Fibroblast of villous mesenchyme (primary cell): ENCODE measurements around the gene SLX9. TPM values are rescaled to one million over a fixed set of nuclear protein-coding genes. Genes with fewer than 3 reads are reported as not detected.

ENCODE experiments used
- DNase-seq: peaks from one replicate; pipeline ENCODE4 v3.0.0-alpha.2; 2010; ENCODE audit warnings: low read depth
- H3K4me3 ChIP-seq: 2 replicates; pipeline ENCODE4 v1.5.1; 2011; ENCODE audit warnings: low read depth, mild to moderate bottlenecking, low read length
- CTCF ChIP-seq: IDR thresholded peaks from 2 replicates; pipeline ENCODE4 v1.5.1; 2012; ENCODE audit warnings: low read depth, mild to moderate bottlenecking, low read length; ENCODE audit not compliant: insufficient read depth
- total RNA-seq: library from RNA; depleted of rRNA; stranded (reverse); fragments of >200 nt; gene quantifications from 2 replicates; pipeline ENCODE4 v1.2.3, GENCODE V29; 2012

Gene SLX9
- total RNA-seq, 1 donor: 12.1 TPM

DNA sequence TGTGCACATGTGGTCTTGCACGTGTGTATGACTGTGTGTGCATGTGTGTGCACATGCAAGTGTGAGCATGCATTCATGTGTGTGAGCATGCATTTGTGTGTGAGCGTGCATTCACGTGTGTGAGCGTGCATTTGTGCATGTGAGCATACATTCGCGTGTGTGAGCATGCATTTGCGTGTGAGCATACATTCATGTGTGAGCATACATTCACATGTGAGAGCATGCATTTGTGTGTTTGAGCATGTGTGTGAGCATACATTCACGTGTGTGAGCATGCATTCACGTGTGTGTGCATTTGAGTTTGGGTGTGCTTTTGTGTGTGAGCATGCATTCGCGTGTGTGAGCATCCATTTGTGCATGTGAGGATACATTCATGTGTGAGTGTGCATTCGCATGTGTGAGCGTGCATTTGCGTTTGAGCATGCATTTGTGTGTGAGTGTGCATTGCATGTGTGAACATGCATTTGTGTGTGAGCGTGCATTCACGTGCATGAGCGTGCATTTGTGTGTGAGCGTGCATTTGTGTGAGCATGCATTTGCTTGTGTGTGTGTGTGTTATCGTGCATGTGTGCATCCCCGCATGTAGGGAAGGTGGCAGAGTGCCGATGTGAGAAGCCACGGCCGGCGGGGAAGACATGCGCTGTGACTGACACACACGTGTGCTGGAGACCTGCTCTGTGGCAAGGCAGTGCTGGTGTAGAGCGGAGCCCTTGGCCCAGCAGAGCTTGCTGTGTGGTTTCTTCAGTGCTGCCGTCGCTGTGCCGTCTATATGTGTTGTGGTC lies 37.4 kb upstream of the SLX9 start:
- no peak overlapping the region for H3K4me3 ChIP-seq
- no peak for DNase-seq
- TF ChIP-seq CTCF: no peak

GRCh38 chr21:44903050-44903685 lies 36.7 kb upstream of the SLX9 start:
- no peak for DNase-seq
- no peak overlapping the region for H3K4me3 ChIP-seq
- no peak for TF ChIP-seq CTCF

DNA sequence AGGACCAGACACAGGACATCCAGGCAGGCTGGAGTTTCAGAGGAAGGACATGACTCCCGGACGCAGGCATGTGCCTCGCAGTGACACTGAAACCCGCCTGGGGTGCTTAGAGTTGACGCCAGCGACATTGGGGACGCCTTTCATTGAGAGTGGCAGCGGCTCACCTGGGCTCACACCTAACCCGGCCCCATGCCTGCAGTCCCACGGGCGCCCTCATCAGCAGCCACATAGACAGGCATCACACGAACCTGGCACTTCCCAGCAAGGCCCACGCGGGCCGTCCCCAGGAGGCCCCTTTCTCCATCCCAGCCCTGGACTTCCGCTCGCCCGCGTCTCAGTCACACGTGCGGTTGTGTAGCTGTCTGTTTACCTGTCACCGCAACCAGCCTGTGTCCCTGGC lies 36.1 kb upstream of the SLX9 start:
- no peak for DNase-seq
- TF ChIP-seq CTCF: no peak
- no peak overlapping the region for H3K4me3 ChIP-seq

GRCh38 chr21:44904141-44904923 lies 35.5 kb upstream of the SLX9 start:
- no peak for TF ChIP-seq CTCF
- no peak for DNase-seq
- no peak overlapping the region for H3K4me3 ChIP-seq

DNA sequence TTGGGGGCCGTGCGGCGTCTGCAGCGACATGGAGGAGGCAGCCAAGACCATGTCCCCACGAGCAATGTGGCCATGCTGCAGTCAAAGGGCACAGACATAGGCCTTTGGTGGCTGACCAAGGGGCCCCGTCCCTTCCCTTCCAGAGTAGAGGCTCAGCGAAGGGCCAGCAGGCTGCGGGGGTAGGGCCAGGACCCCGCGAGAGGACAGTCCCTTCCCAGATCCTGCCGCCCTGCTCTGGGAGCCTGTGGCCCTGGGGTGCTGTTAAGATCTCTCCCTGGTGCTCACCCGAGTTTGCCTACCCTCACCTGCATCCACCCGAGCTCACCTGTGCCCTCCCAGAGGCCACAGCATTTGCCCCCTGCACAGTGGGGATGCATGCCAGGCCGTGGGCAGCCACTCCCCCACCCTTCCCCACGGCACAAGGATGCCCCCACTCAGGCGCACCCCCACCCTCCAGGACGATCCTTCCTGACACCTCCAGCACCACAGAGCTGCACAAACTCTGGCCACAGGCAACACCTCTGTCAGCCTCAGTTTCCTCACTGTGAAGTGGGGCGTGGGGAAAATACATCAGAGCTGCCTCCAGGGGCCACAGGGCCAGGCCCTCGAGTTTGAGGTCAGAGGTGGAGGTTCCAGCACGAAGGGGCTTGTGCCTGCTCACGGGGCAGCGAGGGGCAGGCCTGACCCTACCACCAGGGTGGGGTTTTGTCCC lies 34.7 kb upstream of the SLX9 start:
- no peak overlapping the region for H3K4me3 ChIP-seq
- TF ChIP-seq CTCF: no peak
- no peak for DNase-seq

- no peak overlapping the region for H3K4me3 ChIP-seq
- DNase-seq: no peak
- no peak for TF ChIP-seq CTCF
Measured at GRCh38 chr21:44905728-44906090, 34.1 kb upstream of the SLX9 start.
